WTC11 (cell line): Measurements from ENCODE around the gene CSHL1. TPM values are rescaled to one million over a fixed set of nuclear protein-coding genes. Genes with fewer than 3 reads are reported as not detected.

Experiments used
- ATAC-seq: fragments of 200-7000 bp; cut with Tn5 transposase; 2 replicates; pipeline ENCODE4 v1.10.0; 2021; ENCODE audit warnings: mild to moderate bottlenecking, moderate library complexity
- CTCF ChIA-PET: fragments of 300-600 bp; sonication (Branson Sonifier 250); formaldehyde crosslinking; loops from one replicate; lab custom pipeline; 2021; ENCODE audit warnings: antibody characterized with exemption; lab: Charles Lee
- POLR2A ChIA-PET: fragments of 350-600 bp; sonication (Branson Sonifier 250); formaldehyde crosslinking; loops from one replicate; lab custom pipeline; 2021; ENCODE audit warnings: antibody characterized with exemption; lab: Charles Lee
- DNase-seq: peaks from one replicate; pipeline ENCODE4 v3.0.0; 2021; ENCODE audit warnings: low spot score
- H3K27ac Mint-ChIP-seq: 2 replicates; pipeline ENCODE4 v1.8.0; 2021; ENCODE audit warnings: mixed read lengths
- H3K27me3 Mint-ChIP-seq: 2 replicates; pipeline ENCODE4 v1.8.0; 2021; ENCODE audit warnings: low read depth, mild to moderate bottlenecking, moderate library complexity, mixed read lengths
- H3K36me3 Mint-ChIP-seq: 2 replicates; pipeline ENCODE4 v1.8.0; 2021; ENCODE audit warnings: mixed read lengths
- H3K4me1 Mint-ChIP-seq: 2 replicates; pipeline ENCODE4 v1.8.0; 2022; ENCODE audit warnings: mixed read lengths
- H3K4me3 Mint-ChIP-seq: 2 replicates; pipeline ENCODE4 v1.8.0; 2021; ENCODE audit warnings: mild to moderate bottlenecking, moderate library complexity, mixed read lengths
- H3K9me3 Mint-ChIP-seq: 2 replicates; pipeline ENCODE4 v1.8.0; 2021; ENCODE audit warnings: mixed read lengths
- CREB1 ChIP-seq: sonication (generic); formaldehyde crosslinking; IDR thresholded peaks from 2 replicates; pipeline ENCODE4 v1.8.0; 2023; ENCODE audit warnings: mild to moderate bottlenecking, missing genetic modification reagents
- ESRRA ChIP-seq: sonication (generic); formaldehyde crosslinking; IDR thresholded peaks from 2 replicates; pipeline ENCODE4 v1.8.1; 2022; ENCODE audit warnings: mild to moderate bottlenecking, missing genetic modification reagents, borderline replicate concordance
- FOXJ3 ChIP-seq: sonication (generic); formaldehyde crosslinking; IDR thresholded peaks from 2 replicates; pipeline ENCODE4 v1.9.0; 2021; ENCODE audit warnings: missing genetic modification reagents, mild to moderate bottlenecking, borderline replicate concordance
- GRHL2 ChIP-seq: fragments of 250-450 bp; sonication (Bioruptor Pico); IDR thresholded peaks from 2 replicates; pipeline ENCODE4 v1.8.0; 2022; ENCODE audit warnings: mild to moderate bottlenecking, moderate library complexity; ENCODE audit not compliant: insufficient replicate concordance, severe bottlenecking
- KAT7 ChIP-seq: sonication (generic); formaldehyde crosslinking; IDR thresholded peaks from 2 replicates; pipeline ENCODE4 v1.8.1; 2023; ENCODE audit warnings: missing genetic modification reagents, mild to moderate bottlenecking, borderline replicate concordance
- MYBL2 ChIP-seq: sonication (generic); formaldehyde crosslinking; IDR thresholded peaks from 2 replicates; pipeline ENCODE4 v1.8.1; 2023; ENCODE audit warnings: mild to moderate bottlenecking, moderate library complexity, missing genetic modification reagents
- NFYB ChIP-seq: sonication (generic); formaldehyde crosslinking; conservative IDR thresholded peaks from 2 replicates; pipeline ENCODE4 v1.8.0; 2022; ENCODE audit warnings: low read depth, missing genetic modification reagents
- NR1H2 ChIP-seq: sonication (generic); formaldehyde crosslinking; IDR thresholded peaks from 2 replicates; pipeline ENCODE4 v1.9.0; 2021; ENCODE audit warnings: mild to moderate bottlenecking, moderate library complexity, missing genetic modification reagents
- RELA ChIP-seq: sonication (generic); formaldehyde crosslinking; IDR thresholded peaks from 2 replicates; pipeline ENCODE4 v1.8.1; 2022; ENCODE audit warnings: missing genetic modification reagents, mild to moderate bottlenecking, borderline replicate concordance
- SP1 ChIP-seq: sonication (generic); formaldehyde crosslinking; conservative IDR thresholded peaks from 2 replicates; pipeline ENCODE4 v1.8.1; 2022; ENCODE audit warnings: missing genetic modification reagents
- TCF7 ChIP-seq: sonication (generic); formaldehyde crosslinking; IDR thresholded peaks from 2 replicates; pipeline ENCODE4 v1.8.0; 2022; ENCODE audit warnings: mild to moderate bottlenecking, low read depth, missing genetic modification reagents, moderate library complexity
- TP53 ChIP-seq: sonication (generic); formaldehyde crosslinking; IDR thresholded peaks from 2 replicates; pipeline ENCODE4 v1.8.1; 2023; ENCODE audit warnings: mild to moderate bottlenecking, missing genetic modification reagents
- ZBTB21 ChIP-seq: sonication (generic); formaldehyde crosslinking; IDR thresholded peaks from 2 replicates; pipeline ENCODE4 v1.8.1; 2023; ENCODE audit warnings: mild to moderate bottlenecking, missing genetic modification reagents, borderline replicate concordance
- ZNF121 ChIP-seq: sonication (generic); formaldehyde crosslinking; IDR thresholded peaks from 2 replicates; pipeline ENCODE4 v1.8.0; 2023; ENCODE audit warnings: missing genetic modification reagents
- ZNF317 ChIP-seq: sonication (generic); formaldehyde crosslinking; IDR thresholded peaks from 2 replicates; pipeline ENCODE4 v1.8.1; 2023; ENCODE audit warnings: low read depth, mild to moderate bottlenecking, moderate library complexity, missing genetic modification reagents, borderline replicate concordance
- total RNA-seq: library from RNA; stranded (reverse); gene quantifications from 3 replicates; pipeline ENCODE4 v1.2.3, GENCODE V29; 2021
- TF ChIP-seq, protein P1 (sequence below): sonication (generic); formaldehyde crosslinking; IDR thresholded peaks from 2 replicates; pipeline ENCODE4 v1.8.1; 2022; ENCODE audit warnings: mild to moderate bottlenecking, moderate library complexity, missing genetic modification reagents
- TF ChIP-seq, protein P2 (sequence below): fragments of 250-450 bp; sonication (Bioruptor Pico); IDR thresholded peaks from 2 replicates; pipeline ENCODE4 v1.8.0; 2021; ENCODE audit warnings: mild to moderate bottlenecking
- TF ChIP-seq, protein P3 (sequence below): sonication (generic); formaldehyde crosslinking; IDR thresholded peaks from 2 replicates; pipeline ENCODE4 v1.8.0; 2022; ENCODE audit warnings: missing genetic modification reagents

CSHL1 gene
- total RNA-seq, 1 experiment from 2014 or later: not detected

DNA sequence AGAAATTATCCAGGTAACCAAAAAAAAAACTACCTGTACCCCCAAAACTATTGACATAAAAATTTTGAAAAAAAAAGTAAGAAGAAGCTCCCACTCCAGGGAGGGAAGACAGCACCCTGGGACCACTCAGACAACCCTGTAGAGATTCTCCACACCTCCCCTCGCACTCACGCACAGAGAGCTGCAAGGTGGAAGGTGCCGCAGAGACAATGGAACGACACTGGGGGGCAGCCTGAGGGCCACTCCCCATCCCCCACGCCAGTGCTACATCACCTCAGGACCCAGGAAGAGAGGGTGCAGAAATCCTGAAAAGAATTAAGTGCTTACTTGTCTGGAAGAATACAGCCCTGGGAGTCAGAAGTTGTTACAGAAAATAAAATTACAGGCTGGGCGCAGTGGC lies 26.3 kb upstream of the CSHL1 start:
- H3K27me3 Mint-ChIP-seq: no peaks in the 10 kb centered on the region; the same call in 1 of the 2 replicates
- H3K27ac Mint-ChIP-seq: no peak overlapping the region
- ATAC-seq (no peak), DNase-seq (no peak)
- H3K4me1 Mint-ChIP-seq: peaks cover 8% of the 10 kb centered on the region
- ChIA-PET CTCF (interaction anchor here (0.6 to 2.3 kb wide), 11 partner anchors 9 to 92 kb away, joined by 3 to 19 read pairs (median 4); partner anchors contain the start of gene GH1), POLR2A (interaction anchor here (0.7 kb wide), 1 partner anchor 96 kb away, joined by 5 read pairs; no protein-coding TSS in a partner anchor)
- no peaks in the 10 kb centered on the region for H3K9me3 Mint-ChIP-seq
- no peak overlapping the region for H3K4me3 Mint-ChIP-seq
- TF ChIP-seq, protein P1, sequence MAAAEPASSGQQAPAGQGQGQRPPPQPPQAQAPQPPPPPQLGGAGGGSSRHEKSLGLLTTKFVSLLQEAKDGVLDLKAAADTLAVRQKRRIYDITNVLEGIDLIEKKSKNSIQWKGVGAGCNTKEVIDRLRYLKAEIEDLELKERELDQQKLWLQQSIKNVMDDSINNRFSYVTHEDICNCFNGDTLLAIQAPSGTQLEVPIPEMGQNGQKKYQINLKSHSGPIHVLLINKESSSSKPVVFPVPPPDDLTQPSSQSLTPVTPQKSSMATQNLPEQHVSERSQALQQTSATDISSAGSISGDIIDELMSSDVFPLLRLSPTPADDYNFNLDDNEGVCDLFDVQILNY (CRISPR knock-in tag): no peak
- TF ChIP-seq TP53 (CRISPR knock-in tag) (no peak), TCF7 (no peak), SP1 (no peak)
- TF ChIP-seq, protein P2, sequence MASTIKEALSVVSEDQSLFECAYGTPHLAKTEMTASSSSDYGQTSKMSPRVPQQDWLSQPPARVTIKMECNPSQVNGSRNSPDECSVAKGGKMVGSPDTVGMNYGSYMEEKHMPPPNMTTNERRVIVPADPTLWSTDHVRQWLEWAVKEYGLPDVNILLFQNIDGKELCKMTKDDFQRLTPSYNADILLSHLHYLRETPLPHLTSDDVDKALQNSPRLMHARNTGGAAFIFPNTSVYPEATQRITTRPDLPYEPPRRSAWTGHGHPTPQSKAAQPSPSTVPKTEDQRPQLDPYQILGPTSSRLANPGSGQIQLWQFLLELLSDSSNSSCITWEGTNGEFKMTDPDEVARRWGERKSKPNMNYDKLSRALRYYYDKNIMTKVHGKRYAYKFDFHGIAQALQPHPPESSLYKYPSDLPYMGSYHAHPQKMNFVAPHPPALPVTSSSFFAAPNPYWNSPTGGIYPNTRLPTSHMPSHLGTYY (CRISPR knock-in tag): no peak
- H3K36me3 Mint-ChIP-seq: no peaks in the 10 kb centered on the region; the same call in 1 of the 2 replicates

DNA sequence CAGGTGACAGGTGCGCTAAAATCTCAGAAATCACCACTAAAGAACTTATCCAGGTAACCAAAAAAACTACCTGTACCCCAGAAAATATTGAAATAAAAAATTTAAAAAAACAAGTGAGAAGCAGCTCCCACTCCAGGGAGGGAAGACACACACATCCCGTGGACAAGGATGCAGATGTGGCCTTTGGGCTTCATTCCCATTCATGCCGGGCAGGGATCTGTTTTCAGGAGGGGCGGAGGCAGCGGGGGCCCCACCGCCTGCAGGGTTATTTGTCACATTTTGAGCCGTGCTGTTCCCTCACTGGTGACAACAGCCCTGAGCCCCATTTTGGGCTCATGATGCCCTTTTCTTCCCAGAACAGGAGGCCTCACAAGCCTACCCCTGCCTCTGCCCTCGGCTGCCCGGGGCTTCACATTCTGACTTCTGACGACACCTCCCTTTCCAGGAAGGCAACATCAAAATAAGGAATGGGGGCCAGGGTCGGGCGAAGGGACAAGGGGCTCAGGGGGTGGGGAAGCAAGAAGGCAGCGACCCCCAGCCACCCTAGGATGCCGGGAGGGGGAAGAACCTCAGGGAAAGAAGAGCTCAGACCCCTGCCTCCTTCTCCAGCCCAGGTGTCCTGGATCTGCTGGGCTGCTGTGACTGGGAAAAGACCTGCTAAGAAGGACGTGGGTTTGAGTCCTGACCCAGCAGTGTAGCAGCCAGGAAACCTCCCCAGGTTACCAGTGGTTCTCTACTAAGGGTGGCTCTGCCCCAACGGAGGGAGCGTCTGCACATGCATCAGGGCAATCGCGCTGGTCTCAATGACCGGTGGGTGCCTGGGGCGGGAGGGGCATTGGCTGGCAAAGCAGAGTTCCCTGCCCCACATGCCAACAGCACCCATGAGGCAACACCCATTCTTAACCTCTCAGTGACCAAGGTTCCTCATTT lies 23.4 kb upstream of the CSHL1 start:
- ChIA-PET POLR2A (no interaction called here), CTCF (interaction anchor here (1.0 to 2.6 kb wide), 4 partner anchors 12 to 348 kb away, joined by 3 to 18 read pairs (median 8); partner anchors contain the start of genes CSHL1 and GH1)
- no peak overlapping the region for H3K27ac Mint-ChIP-seq
- H3K27me3 Mint-ChIP-seq: no peaks in the 10 kb centered on the region; the same call in 1 of the 2 replicates
- H3K36me3 Mint-ChIP-seq: no peaks in the 10 kb centered on the region
- DNase-seq (no peak), ATAC-seq (no peak)
- no peak overlapping the region for H3K4me3 Mint-ChIP-seq
- no peak for TF ChIP-seq ZNF121 (CRISPR knock-in tag)
- TF ChIP-seq FOXJ3 (CRISPR knock-in tag): no peak
- TF ChIP-seq CREB1: no peak
- no peak for TF ChIP-seq RELA (CRISPR knock-in tag)
- no peak for TF ChIP-seq NR1H2 (CRISPR knock-in tag)
- TF ChIP-seq ESRRA: no peak
- no peak for TF ChIP-seq MYBL2
- TF ChIP-seq, protein P3, sequence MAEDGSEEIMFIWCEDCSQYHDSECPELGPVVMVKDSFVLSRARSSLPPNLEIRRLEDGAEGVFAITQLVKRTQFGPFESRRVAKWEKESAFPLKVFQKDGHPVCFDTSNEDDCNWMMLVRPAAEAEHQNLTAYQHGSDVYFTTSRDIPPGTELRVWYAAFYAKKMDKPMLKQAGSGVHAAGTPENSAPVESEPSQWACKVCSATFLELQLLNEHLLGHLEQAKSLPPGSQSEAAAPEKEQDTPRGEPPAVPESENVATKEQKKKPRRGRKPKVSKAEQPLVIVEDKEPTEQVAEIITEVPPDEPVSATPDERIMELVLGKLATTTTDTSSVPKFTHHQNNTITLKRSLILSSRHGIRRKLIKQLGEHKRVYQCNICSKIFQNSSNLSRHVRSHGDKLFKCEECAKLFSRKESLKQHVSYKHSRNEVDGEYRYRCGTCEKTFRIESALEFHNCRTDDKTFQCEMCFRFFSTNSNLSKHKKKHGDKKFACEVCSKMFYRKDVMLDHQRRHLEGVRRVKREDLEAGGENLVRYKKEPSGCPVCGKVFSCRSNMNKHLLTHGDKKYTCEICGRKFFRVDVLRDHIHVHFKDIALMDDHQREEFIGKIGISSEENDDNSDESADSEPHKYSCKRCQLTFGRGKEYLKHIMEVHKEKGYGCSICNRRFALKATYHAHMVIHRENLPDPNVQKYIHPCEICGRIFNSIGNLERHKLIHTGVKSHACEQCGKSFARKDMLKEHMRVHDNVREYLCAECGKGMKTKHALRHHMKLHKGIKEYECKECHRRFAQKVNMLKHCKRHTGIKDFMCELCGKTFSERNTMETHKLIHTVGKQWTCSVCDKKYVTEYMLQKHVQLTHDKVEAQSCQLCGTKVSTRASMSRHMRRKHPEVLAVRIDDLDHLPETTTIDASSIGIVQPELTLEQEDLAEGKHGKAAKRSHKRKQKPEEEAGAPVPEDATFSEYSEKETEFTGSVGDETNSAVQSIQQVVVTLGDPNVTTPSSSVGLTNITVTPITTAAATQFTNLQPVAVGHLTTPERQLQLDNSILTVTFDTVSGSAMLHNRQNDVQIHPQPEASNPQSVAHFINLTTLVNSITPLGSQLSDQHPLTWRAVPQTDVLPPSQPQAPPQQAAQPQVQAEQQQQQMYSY (CRISPR knock-in tag): no peak
- TF ChIP-seq NFYB (CRISPR knock-in tag): no peak
- TF ChIP-seq GRHL2 (CRISPR knock-in tag): no peak
- no peak for TF ChIP-seq ZBTB21 (CRISPR knock-in tag)
- no peak for TF ChIP-seq ZNF317
- no peak for TF ChIP-seq KAT7 (CRISPR knock-in tag)
- peaks cover 22% of the 10 kb centered on the region for H3K4me1 Mint-ChIP-seq
- no peaks in the 10 kb centered on the region for H3K9me3 Mint-ChIP-seq
